Neural cell (in vitro differentiated cells): Measurements from ENCODE around the gene GABRB2.

Experiments
- EP300 ChIP-seq: fragments of 450-650 bp; conservative IDR thresholded peaks from 2 replicates; pipeline ENCODE4 v1.6.1; 2014; ENCODE audit warnings: antibody characterized with exemption, mild to moderate bottlenecking, moderate library complexity; ENCODE audit not compliant: poor library complexity, severe bottlenecking
- EZH2 ChIP-seq: fragments of 200-600, 300-800 bp; shearing (Covaris generic), sonication (generic); IDR thresholded peaks from 2 replicates; pipeline ENCODE4 v1.6.1; 2014; ENCODE audit warnings: antibody characterized with exemption, low read length, borderline replicate concordance, mild to moderate bottlenecking; ENCODE audit not compliant: insufficient read depth, poor library complexity, severe bottlenecking
- RAD21 ChIP-seq: fragments of 450-650 bp; conservative IDR thresholded peaks from 2 replicates; pipeline ENCODE4 v1.6.1; 2014; ENCODE audit warnings: antibody characterized with exemption, mild to moderate bottlenecking, moderate library complexity
- TAF1 ChIP-seq: IDR thresholded peaks from 2 replicates; pipeline ENCODE4 v1.6.1; 2012; ENCODE audit warnings: low read depth
- TF ChIP-seq, protein P1 (sequence below): fragments of 450-650 bp; IDR thresholded peaks from 2 replicates; pipeline ENCODE4 v1.5.1; 2014; ENCODE audit warnings: antibody characterized with exemption, mild to moderate bottlenecking, moderate library complexity; ENCODE audit not compliant: poor library complexity, severe bottlenecking
- TF ChIP-seq, protein P2 (sequence below): IDR thresholded peaks from 2 replicates; pipeline ENCODE4 v1.6.1; 2012; ENCODE audit warnings: borderline replicate concordance

DNA sequence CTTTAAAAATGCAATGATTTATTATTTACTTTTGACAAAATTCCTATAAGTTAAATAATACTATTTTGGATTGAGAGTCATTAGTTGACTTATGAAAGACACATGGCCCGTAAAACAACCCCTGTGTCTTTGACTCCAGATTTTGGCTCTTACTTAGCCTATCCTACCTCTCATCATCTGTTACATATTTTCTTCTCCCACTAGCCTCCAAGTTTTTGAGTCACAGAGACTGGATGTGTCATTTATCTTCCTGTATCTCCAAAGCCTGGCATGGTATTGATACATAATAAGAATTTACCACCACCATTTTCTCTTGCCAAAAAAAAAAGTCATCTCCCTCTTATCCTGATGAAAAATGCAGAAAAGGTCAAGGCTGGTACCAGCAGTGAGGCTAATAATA, 99.9 kb downstream of the GABRB2 start:
- TF ChIP-seq, protein P1, sequence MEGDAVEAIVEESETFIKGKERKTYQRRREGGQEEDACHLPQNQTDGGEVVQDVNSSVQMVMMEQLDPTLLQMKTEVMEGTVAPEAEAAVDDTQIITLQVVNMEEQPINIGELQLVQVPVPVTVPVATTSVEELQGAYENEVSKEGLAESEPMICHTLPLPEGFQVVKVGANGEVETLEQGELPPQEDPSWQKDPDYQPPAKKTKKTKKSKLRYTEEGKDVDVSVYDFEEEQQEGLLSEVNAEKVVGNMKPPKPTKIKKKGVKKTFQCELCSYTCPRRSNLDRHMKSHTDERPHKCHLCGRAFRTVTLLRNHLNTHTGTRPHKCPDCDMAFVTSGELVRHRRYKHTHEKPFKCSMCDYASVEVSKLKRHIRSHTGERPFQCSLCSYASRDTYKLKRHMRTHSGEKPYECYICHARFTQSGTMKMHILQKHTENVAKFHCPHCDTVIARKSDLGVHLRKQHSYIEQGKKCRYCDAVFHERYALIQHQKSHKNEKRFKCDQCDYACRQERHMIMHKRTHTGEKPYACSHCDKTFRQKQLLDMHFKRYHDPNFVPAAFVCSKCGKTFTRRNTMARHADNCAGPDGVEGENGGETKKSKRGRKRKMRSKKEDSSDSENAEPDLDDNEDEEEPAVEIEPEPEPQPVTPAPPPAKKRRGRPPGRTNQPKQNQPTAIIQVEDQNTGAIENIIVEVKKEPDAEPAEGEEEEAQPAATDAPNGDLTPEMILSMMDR, result no peak
- TF ChIP-seq, protein P2, sequence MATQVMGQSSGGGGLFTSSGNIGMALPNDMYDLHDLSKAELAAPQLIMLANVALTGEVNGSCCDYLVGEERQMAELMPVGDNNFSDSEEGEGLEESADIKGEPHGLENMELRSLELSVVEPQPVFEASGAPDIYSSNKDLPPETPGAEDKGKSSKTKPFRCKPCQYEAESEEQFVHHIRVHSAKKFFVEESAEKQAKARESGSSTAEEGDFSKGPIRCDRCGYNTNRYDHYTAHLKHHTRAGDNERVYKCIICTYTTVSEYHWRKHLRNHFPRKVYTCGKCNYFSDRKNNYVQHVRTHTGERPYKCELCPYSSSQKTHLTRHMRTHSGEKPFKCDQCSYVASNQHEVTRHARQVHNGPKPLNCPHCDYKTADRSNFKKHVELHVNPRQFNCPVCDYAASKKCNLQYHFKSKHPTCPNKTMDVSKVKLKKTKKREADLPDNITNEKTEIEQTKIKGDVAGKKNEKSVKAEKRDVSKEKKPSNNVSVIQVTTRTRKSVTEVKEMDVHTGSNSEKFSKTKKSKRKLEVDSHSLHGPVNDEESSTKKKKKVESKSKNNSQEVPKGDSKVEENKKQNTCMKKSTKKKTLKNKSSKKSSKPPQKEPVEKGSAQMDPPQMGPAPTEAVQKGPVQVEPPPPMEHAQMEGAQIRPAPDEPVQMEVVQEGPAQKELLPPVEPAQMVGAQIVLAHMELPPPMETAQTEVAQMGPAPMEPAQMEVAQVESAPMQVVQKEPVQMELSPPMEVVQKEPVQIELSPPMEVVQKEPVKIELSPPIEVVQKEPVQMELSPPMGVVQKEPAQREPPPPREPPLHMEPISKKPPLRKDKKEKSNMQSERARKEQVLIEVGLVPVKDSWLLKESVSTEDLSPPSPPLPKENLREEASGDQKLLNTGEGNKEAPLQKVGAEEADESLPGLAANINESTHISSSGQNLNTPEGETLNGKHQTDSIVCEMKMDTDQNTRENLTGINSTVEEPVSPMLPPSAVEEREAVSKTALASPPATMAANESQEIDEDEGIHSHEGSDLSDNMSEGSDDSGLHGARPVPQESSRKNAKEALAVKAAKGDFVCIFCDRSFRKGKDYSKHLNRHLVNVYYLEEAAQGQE, result no peak
- TF ChIP-seq RAD21, result no peak
- no peak for TF ChIP-seq EZH2
- no peak for TF ChIP-seq EP300
- TF ChIP-seq TAF1, result no peak
